ENCODE results near the gene ANK2. TPM values are rescaled to one million over a fixed set of nuclear protein-coding genes. Genes with fewer than 3 reads are reported as not detected.

The ANK2 gene
- total RNA-seq, 4 donors from 2014 or later: 74.2 to 127 (median 87.5) TPM

DNA sequence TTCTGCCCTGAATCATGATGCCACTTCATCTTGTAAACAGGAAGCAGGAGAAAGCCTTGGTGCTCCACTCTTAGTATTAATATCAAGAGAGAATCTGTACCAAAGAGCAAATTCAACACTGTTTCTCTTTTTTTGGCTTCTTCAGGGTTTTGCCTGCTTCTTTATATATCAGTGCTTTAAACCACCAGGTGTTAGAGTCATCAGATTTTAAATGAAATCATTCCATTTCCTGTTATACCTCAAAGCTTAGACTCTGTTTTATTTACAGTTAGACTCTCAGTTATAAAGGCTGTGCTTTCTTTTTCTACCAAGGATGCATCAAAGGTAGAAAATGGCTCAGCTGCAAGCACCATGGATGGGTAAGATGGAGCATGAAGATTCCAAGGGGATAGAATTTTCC, 361.2 kb downstream of the ANK2 start:
- H3K27ac ChIP-seq: no peak overlapping the region
- TF ChIP-seq POLR2A (IDR thresholded peaks at IDR 0.05): no peak
- TF ChIP-seq, protein P1, sequence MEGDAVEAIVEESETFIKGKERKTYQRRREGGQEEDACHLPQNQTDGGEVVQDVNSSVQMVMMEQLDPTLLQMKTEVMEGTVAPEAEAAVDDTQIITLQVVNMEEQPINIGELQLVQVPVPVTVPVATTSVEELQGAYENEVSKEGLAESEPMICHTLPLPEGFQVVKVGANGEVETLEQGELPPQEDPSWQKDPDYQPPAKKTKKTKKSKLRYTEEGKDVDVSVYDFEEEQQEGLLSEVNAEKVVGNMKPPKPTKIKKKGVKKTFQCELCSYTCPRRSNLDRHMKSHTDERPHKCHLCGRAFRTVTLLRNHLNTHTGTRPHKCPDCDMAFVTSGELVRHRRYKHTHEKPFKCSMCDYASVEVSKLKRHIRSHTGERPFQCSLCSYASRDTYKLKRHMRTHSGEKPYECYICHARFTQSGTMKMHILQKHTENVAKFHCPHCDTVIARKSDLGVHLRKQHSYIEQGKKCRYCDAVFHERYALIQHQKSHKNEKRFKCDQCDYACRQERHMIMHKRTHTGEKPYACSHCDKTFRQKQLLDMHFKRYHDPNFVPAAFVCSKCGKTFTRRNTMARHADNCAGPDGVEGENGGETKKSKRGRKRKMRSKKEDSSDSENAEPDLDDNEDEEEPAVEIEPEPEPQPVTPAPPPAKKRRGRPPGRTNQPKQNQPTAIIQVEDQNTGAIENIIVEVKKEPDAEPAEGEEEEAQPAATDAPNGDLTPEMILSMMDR (IDR thresholded peaks at IDR 0.05 in 4 of 5, conservative IDR thresholded peaks at IDR 0.05 in 1 of 5): no peak
- H3K4me3 ChIP-seq: no peak overlapping the region

DNA sequence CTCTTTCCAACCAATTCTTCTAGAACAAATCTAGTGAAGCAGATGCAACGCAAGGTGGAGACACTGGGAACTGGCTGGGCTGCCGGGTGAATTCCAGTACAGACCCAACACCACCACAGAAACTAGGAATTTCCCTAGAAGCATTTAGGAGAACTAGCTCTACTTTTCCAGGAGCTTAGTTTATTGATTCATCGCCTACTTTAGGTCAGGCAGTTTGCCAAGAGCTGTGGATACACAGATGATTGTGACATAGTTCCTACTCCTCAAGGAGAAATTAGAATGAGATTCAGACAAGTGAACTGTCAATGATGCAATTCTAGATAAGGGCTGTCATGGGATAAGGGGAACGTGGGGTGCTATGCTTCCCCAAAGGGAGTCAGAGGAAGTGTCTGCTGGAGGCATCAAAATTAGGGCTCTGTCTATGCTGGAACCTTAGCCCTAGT, 362.1 kb downstream of the ANK2 start:
- no peaks in the 10 kb centered on the region for H3K9me3 ChIP-seq
- intact Hi-C loops (cut with DNase I; ENCODE audit: low total_unique reads): no loop called here
- no peak overlapping the region for H3K27ac ChIP-seq
- DNase-seq (peak in 1 of 2 donors; percentile 13), ATAC-seq (peak in 1 of 2 donors; percentile 56)
- no peak overlapping the region for H3K4me3 ChIP-seq
- in situ Hi-C loops (cut with MboI; ENCODE audit: low sequenced_read_pairs in 4 of 4): no loop called here
- TF ChIP-seq, protein P1 (IDR thresholded peaks at IDR 0.05 in 4 of 5, conservative IDR thresholded peaks at IDR 0.05 in 1 of 5): no peak
- TF ChIP-seq POLR2A (IDR thresholded peaks at IDR 0.05): no peak
- H3K36me3 ChIP-seq: no peaks in the 10 kb centered on the region
- H3K4me1 ChIP-seq: peaks cover 0 to 10% of the 10 kb centered on the region in 2 donors
- no peaks in the 10 kb centered on the region for H3K27me3 ChIP-seq

More for the DNA sequence above, 361.2 kb downstream of the ANK2 start:
- no peaks in the 10 kb centered on the region for H3K27me3 ChIP-seq
- no peaks in the 10 kb centered on the region for H3K9me3 ChIP-seq
- peaks cover 0 to 13% of the 10 kb centered on the region in 2 donors for H3K4me1 ChIP-seq
- ATAC-seq (no peak), DNase-seq (no peak)
- in situ Hi-C loops (cut with MboI; ENCODE audit: low sequenced_read_pairs in 4 of 4): no loop called here
- intact Hi-C loops (cut with DNase I; ENCODE audit: low total_unique reads): no loop called here
- H3K36me3 ChIP-seq: no peaks in the 10 kb centered on the region

DNA sequence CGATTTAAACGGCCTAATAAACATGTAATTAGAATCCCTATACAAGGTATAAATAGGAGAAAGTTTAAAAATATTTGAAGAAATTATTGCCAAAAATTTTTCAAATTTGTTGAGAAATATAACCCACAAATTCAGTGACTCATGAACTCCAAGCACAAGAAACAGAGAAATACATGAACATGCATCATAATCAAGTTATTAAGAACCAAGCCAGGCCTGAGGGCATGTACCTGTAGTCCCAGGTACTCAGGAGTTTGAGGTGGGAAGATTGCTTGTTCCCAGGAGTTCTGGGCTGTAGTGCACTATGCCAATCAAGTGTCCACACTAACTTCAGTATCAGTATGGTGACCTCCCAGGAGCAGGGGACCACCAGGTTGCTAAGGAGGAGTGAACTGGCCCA, 370.2 kb downstream of the ANK2 start:
- H3K36me3 ChIP-seq: no peaks in the 10 kb centered on the region
- H3K4me3 ChIP-seq: no peak overlapping the region
- ATAC-seq (no peak), DNase-seq (no peak)
- in situ Hi-C loops (cut with MboI; ENCODE audit: low sequenced_read_pairs in 4 of 4) (no loop called here), intact Hi-C loops (cut with DNase I; ENCODE audit: low total_unique reads) (no loop called here)
- peaks cover 0 to 13% (median 0%) of the 10 kb centered on the region in 3 donors for H3K9me3 ChIP-seq
- H3K27ac ChIP-seq: no peak overlapping the region
- H3K27me3 ChIP-seq: no peaks in the 10 kb centered on the region
- TF ChIP-seq POLR2A (IDR thresholded peaks at IDR 0.05): no peak
- TF ChIP-seq, protein P1 (IDR thresholded peaks at IDR 0.05 in 4 of 5, conservative IDR thresholded peaks at IDR 0.05 in 1 of 5): no peak
- no peaks in the 10 kb centered on the region for H3K4me1 ChIP-seq

DNA sequence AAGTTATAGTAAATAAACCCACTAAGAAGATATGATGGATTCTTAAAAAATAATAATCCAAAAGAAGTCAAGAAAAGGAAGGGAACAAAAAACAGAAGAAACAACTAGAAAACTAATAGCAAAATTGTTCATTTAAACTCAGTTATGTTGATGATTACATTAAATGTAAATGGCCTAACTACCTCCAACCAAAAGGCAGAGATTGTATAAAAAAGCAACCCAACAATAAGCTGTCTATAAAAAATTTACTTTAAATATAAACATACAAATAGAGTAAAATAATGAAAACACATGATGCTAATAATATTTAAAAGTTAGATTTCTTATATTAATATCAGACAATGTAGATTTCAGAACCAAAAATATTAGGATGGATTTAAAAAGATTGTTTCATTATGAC, 371.5 kb downstream of the ANK2 start:
- TF ChIP-seq, protein P1 (IDR thresholded peaks at IDR 0.05 in 4 of 5, conservative IDR thresholded peaks at IDR 0.05 in 1 of 5): no peak
- TF ChIP-seq POLR2A (IDR thresholded peaks at IDR 0.05): no peak
- H3K36me3 ChIP-seq: no peaks in the 10 kb centered on the region
- H3K27me3 ChIP-seq: no peaks in the 10 kb centered on the region
- no peak overlapping the region for H3K27ac ChIP-seq
- DNase-seq (no peak), ATAC-seq (no peak)
- intact Hi-C loops (cut with DNase I; ENCODE audit: low total_unique reads): no loop called here
- peaks cover 0 to 13% (median 0%) of the 10 kb centered on the region in 3 donors for H3K9me3 ChIP-seq
- in situ Hi-C loops (cut with MboI; ENCODE audit: low sequenced_read_pairs in 4 of 4): no loop called here
- H3K4me1 ChIP-seq: no peaks in the 10 kb centered on the region
- H3K4me3 ChIP-seq: peak overlapping the region in 1 of 4 donors; percentile 12

DNA sequence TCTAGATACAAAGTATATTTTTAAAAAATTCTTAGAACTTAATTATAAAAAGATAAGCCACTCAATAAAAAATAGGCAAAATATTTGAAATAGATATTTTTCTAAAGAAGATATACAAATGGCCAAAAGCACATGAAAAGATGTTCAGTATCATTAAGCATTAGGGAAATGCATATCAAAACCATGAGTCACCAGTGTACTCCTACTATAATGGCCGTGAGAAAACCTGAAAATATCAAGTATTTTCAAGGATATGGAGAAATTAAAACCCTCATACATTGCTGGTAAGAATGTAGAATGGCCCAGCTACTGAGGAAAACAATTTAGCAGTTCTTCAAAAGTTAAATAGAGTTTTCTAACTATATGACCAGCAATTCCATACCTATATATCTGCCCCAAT, 374.2 kb downstream of the ANK2 start:
- Histone ChIP-seq H3K36me3 (no peaks in the 10 kb centered on the region), H3K27me3 (no peaks in the 10 kb centered on the region), H3K4me3 (no peak overlapping the region), H3K9me3 (peaks cover 0 to 13% (median 0%) of the 10 kb centered on the region in 3 donors), H3K4me1 (no peaks in the 10 kb centered on the region), H3K27ac (no peak overlapping the region)
- ATAC-seq (no peak), DNase-seq (no peak)
- TF ChIP-seq POLR2A (IDR thresholded peaks at IDR 0.05): no peak
- TF ChIP-seq, protein P1 (IDR thresholded peaks at IDR 0.05 in 4 of 5, conservative IDR thresholded peaks at IDR 0.05 in 1 of 5): no peak
- intact Hi-C loops (cut with DNase I; ENCODE audit: low total_unique reads): no loop called here
- in situ Hi-C loops (cut with MboI; ENCODE audit: low sequenced_read_pairs in 4 of 4): no loop called here
